Loucy (cell line): Measurements from ENCODE around the gene NLGN1.

Experiments used
- H2AFZ ChIP-seq: fragments of 200-600 bp; sonication (generic); 2 replicates; pipeline ENCODE4 v1.6.0; 2016; ENCODE audit warnings: antibody characterized with exemption, mild to moderate bottlenecking, low read length, moderate library complexity
- H3F3A ChIP-seq: fragments of 200-600 bp; 2 replicates; pipeline ENCODE4 v1.6.0; 2016; ENCODE audit warnings: antibody characterized with exemption, low read depth, mild to moderate bottlenecking
- H3K27me3 ChIP-seq: fragments of 200-600 bp; sonication (generic); 2 replicates; pipeline ENCODE4 v1.6.1; 2014; ENCODE audit warnings: low read length, mild to moderate bottlenecking; ENCODE audit not compliant: insufficient read depth, poor library complexity, severe bottlenecking
- H3K36me3 ChIP-seq: fragments of 200-600 bp; sonication (generic); 2 replicates; pipeline ENCODE4 v1.6.1; 2016; ENCODE audit warnings: low read length; ENCODE audit not compliant: insufficient read depth
- H3K4me1 ChIP-seq: fragments of 200-600 bp; sonication (generic); 2 replicates; pipeline ENCODE4 v1.5.1; 2014; ENCODE audit warnings: low read length, mild to moderate bottlenecking; ENCODE audit not compliant: insufficient read depth, poor library complexity, severe bottlenecking
- H3K4me2 ChIP-seq: fragments of 200-600 bp; sonication (generic); 2 replicates; pipeline ENCODE4 v1.6.0; 2014; ENCODE audit warnings: antibody characterized with exemption, low read length, low read depth, mild to moderate bottlenecking; ENCODE audit not compliant: poor library complexity, severe bottlenecking
- H3K4me3 ChIP-seq: fragments of 200-600 bp; sonication (generic); 2 replicates; pipeline ENCODE4 v1.5.1; 2014; ENCODE audit warnings: low read length, mild to moderate bottlenecking, mixed read lengths; ENCODE audit not compliant: poor library complexity, severe bottlenecking
- H3K79me2 ChIP-seq: fragments of 200-600 bp; sonication (generic); 2 replicates; pipeline ENCODE4 v1.6.1; 2014; ENCODE audit warnings: low read length; ENCODE audit not compliant: insufficient read depth
- H3K9ac ChIP-seq: fragments of 200-600 bp; sonication (generic); 2 replicates; pipeline ENCODE4 v1.6.0; 2014; ENCODE audit warnings: mild to moderate bottlenecking, low read depth, low read length, moderate library complexity; ENCODE audit not compliant: poor library complexity, severe bottlenecking
- H3K9me2 ChIP-seq: fragments of 200-600 bp; sonication (generic); replicated peaks from 2 replicates; pipeline ENCODE4 v1.6.1; 2016; ENCODE audit warnings: low read depth, low read length, mixed read lengths
- H3K9me3 ChIP-seq: fragments of 200-600 bp; sonication (generic); 2 replicates; pipeline ENCODE4 v1.6.1; 2014; ENCODE audit warnings: mild to moderate bottlenecking, antibody characterized with exemption, low read length, low read depth; ENCODE audit not compliant: insufficient read depth
- H4K20me1 ChIP-seq: fragments of 200-600 bp; sonication (generic); 2 replicates; pipeline ENCODE4 v1.6.0; 2014; ENCODE audit warnings: antibody characterized with exemption, low read length, mild to moderate bottlenecking; ENCODE audit not compliant: insufficient read depth, poor library complexity, severe bottlenecking
- CTCF ChIP-seq: fragments of 200-600 bp; sonication (generic); conservative IDR thresholded peaks from 2 replicates; pipeline ENCODE4 v1.5.1; 2014; ENCODE audit warnings: mild to moderate bottlenecking, antibody characterized with exemption, low read length
- EZH2phosphoT487 ChIP-seq: fragments of 200-600 bp; IDR thresholded peaks from 2 replicates; pipeline ENCODE4 v1.6.1; 2018; ENCODE audit warnings: antibody characterized with exemption, mild to moderate bottlenecking, moderate library complexity, borderline replicate concordance

The NLGN1 gene

GRCh38 chr3:173839859-173840258 is 442.3 kb downstream of the NLGN1 start:
- no peak overlapping the region for H3K4me2 ChIP-seq
- no peaks in the 10 kb centered on the region for H3F3A ChIP-seq
- no peaks in the 10 kb centered on the region for H3K79me2 ChIP-seq
- H3K4me3 ChIP-seq: no peak overlapping the region
- no peaks in the 10 kb centered on the region for H3K27me3 ChIP-seq
- H3K9me3 ChIP-seq: no peaks in the 10 kb centered on the region
- H3K4me1 ChIP-seq: no peaks in the 10 kb centered on the region
- H2AFZ ChIP-seq: no peak overlapping the region
- no peak for TF ChIP-seq CTCF
- TF ChIP-seq EZH2phosphoT487: no peak
- H4K20me1 ChIP-seq: no peaks in the 10 kb centered on the region
- no peaks in the 10 kb centered on the region for H3K9me2 ChIP-seq
- no peak overlapping the region for H3K9ac ChIP-seq
- H3K36me3 ChIP-seq: no peaks in the 10 kb centered on the region

GRCh38 chr3:173841334-173841733 is 443.8 kb downstream of the NLGN1 start:
- Histone ChIP-seq H3K27me3 (no peaks in the 10 kb centered on the region), H3K4me2 (no peak overlapping the region), H4K20me1 (no peaks in the 10 kb centered on the region), H3K4me3 (no peak overlapping the region), H3K9me3 (no peaks in the 10 kb centered on the region), H2AFZ (no peak overlapping the region), H3F3A (no peaks in the 10 kb centered on the region), H3K79me2 (no peaks in the 10 kb centered on the region), H3K9ac (no peak overlapping the region), H3K4me1 (no peaks in the 10 kb centered on the region), H3K36me3 (no peaks in the 10 kb centered on the region), H3K9me2 (no peaks in the 10 kb centered on the region)
- TF ChIP-seq EZH2phosphoT487 (no peak), CTCF (no peak)

GRCh38 chr3:173843060-173843459 is 445.5 kb downstream of the NLGN1 start:
- Histone ChIP-seq H3K9ac (no peak overlapping the region), H2AFZ (no peak overlapping the region), H3K36me3 (no peaks in the 10 kb centered on the region), H3K4me2 (no peak overlapping the region), H3K4me1 (no peaks in the 10 kb centered on the region), H3K4me3 (no peak overlapping the region), H3K9me2 (no peaks in the 10 kb centered on the region), H3K27me3 (no peaks in the 10 kb centered on the region), H3K79me2 (no peaks in the 10 kb centered on the region), H4K20me1 (no peaks in the 10 kb centered on the region), H3K9me3 (no peaks in the 10 kb centered on the region), H3F3A (no peaks in the 10 kb centered on the region)
- no peak for TF ChIP-seq CTCF
- TF ChIP-seq EZH2phosphoT487: no peak
